Fibroblast of skin of back (primary cell): Measurements from ENCODE around the gene GNAT1.
"Not testable (repeated sequence)": the region's sequence is repeated elsewhere in the genome, so short reads cannot be mapped to it uniquely, and the experiment has no call there.

ENCODE experiments used
- DNase-seq: peaks from one replicate; pipeline ENCODE4 v3.0.0-alpha.2; 2013

The GNAT1 gene

DNA sequence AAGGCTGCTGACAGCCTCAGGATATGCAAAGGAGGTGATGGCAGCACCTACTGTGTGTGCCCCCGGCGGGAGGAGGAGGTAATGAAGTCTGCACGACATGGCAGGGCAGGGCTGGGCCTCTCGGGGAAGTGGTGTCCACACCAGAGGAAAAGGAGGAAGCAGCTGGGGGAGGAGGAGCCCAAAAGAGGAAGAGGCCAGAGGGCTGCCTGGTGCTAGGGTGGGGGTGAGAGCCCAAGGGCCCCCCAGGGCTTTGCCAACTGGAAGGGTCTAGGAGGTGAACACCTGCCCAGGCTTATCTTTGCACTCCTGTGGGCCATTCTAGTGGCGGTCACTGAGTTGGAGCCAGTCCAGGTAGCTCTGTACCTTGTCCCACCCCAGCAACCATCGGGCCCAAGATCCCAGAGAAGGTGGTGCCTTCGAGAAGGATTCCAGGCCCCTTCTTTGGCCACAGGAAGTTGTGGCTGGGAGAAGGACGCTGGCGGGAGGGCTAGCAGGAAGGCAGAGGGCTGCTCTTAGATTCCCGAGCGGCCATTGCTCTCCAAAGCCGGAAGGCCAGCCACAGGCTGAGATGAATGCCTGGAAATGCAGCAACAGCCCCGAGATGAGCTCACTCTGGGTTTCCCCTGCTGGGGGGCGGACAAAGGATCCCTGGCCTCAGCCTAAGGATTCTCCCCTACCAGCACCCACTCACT lies 51.6 kb downstream of the GNAT1 start:
- peak; percentile 48 for DNase-seq

DNA sequence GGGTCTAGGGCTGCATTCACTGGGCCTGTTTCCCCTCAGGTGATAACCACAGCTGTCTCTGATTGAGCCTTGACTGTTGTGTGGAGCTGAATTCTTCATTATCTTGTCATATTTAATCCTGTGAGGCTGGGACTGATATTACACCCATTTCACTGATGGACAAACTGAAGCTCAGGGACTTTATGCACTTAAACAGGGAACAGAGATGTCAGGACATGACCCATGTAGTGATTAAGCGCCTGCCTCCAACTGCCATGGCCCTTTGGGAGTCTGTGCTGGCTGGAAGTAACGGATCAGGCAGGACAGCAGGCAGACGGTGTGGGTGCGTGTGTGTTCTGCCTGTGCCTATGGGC lies 52.1 kb downstream of the GNAT1 start:
- no peak for DNase-seq

DNA sequence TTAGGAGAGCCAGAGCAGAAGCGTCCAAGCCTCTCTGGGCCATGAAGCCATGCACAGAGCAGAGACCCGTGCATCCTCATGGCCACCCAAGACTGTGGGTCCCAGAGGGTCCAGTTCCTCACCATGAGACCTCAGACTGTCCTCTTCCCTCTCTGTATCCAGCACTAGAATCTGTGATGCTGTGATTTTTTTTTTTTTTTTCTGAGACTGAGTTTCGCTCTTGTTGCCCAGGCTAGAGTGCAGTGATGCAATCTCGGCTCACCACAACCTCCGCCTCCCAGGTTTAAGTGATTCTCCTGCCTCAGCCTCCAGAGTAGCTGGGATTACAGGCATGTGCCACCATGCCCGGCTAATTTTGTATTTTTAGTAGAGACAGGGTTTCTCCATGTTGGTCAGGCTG lies 53.4 kb downstream of the GNAT1 start:
- not testable (repeated sequence) for DNase-seq

DNA sequence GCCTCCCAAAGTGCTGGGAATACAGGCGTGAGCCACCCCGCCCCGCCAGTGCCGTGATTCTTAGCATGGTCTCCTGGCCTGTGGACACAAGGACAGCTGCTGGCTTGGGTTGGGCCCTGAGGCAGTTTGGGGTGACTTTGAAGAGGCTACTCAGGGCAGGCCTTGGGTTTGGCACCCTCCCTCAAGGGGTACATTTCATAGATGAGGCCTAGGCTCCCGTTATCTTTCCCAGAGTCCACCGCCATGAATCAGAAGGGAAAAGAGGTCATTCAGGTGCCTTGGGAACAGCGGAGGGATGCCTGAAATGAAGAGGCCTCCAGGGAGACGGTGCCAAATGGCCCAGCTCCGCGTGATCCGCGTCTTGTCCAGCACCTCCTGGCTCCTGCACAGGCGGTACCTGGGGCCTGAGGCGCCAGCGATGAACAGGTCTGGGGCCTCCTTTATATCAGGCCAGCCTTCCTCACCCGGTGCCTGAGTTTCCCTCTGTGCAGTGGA lies 53.9 kb downstream of the GNAT1 start:
- no peak for DNase-seq

- DNase-seq, result no peak
These were observed 54.6 kb downstream of the GNAT1 start for GRCh38 chr3:50245831-50246516.

- DNase-seq, result peak; percentile 98
These were observed 55.1 kb downstream of the GNAT1 start for GRCh38 chr3:50246517-50246954.
